AML-193 (cell line): Measurements from ENCODE around the gene EED.
"Not testable (repeated sequence)": the region's sequence is repeated elsewhere in the genome, so short reads cannot be mapped to it uniquely, and the experiment has no call there.

Experiments
- DNase-seq, 2 experiments: peaks; one replicate each; lab custom pipeline; 2025; lab: John Stamatoyannopoulos, UW

EED gene

DNA sequence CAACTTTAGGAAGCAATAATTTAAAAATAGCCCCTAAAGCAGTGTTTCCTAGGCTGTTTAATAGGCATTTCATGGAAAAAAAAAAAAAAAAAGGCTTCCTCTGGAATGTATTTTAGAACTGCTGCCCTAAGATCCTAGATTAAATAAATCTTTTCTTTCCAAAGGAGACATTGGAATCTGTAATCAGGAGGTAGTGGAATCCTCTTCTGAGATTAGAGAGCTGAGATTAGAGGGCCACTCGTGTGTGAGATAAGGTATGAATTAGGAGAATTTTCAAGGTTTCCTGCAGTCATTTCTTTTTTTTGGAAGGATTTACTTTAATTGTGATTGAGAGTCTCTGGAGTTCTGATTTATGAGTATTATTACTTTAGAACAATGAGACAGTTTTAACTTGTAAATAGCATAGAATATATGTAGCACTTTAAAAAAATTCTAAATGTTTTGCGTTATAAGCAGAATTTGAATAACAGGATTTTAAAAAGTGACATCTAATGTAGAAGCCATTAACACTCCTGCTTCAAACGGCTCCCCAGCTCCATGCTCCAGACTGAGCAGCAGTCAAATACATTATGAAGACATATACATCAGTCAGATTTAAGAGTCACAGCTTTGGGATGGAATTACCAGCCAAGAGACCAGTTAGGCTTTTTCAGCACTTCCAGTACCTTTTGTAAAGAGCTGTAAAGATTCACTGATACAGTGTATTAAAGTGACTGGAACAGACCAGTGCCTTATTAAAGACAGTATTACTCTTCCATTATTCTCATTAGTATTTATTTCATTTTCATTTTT, 5.0 kb downstream of the EED start:
- DNase-seq: no peak

DNA sequence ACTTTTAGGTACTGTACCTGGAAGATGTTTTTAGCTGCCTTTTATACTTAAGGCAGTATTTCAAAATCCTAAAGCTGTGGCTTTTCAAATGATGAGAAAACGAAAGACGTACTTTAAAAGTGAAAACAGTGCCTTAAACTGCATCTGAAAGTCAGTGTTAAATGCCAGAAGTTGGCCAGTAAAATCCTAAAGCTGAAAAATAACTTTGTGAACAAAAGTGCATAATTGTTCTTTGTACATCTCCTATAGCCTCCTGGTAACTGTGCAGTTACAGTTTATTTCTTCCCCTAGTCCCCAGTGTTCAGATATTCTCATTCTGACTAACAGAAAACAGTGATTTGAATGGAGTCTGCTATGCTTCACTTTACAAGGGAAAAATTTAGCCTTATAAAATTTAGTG, 6.8 kb downstream of the EED start:
- DNase-seq: no peak

DNA sequence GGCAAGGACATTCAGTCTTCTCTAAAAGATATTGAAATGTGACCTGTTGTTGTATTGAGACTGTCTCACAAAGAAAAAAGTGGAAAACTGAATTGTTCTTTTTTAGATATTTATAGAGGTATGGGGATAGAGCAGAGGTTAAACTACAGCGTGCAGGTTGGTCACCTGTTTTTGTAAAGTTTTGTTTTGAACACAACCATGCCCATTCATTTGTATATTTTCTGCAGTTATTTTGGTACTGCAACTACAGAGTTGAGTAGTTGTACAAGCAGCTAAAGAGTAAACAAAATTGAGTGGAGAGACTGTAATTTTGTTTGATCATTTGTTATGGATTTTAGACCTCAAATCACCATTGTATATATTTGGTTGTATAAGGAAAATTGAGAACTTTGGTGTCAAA, 11.3 kb downstream of the EED start:
- no peak for DNase-seq

DNA sequence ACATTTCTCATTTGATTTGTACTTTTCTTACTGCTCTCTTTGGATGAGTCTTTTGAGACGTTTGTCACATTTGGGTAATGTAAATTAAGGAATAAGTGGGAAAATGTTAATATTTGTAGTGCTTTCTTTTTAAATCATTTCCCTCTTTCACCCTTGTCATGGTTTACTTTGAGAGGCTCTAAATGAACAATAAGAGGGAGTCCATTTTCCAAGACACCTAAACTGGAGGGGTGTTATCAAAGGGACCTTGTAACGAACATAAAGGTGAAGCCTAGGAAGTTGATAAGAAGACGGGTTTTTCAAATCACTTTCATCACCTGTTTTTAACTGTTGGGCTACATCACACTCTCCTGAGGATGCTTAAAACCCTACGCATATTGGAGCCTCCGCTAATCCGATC, 12.1 kb downstream of the EED start:
- no peak for DNase-seq

DNA sequence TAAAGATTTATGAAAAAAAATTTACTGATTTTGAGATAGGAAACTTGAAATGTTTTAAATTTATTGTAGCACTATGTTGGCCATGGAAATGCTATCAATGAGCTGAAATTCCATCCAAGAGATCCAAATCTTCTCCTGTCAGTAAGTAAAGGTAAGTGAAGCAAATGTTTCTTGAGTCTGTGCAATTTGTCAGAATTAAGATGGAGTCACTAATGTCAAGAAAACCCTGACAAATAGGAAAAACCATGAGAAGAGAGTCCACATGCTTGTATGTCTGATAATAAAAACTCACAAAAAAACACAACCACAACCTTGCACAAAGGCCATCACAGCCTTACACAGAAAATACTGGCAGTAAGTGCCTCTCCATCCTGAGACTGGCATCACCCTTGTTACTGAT, 12.9 kb downstream of the EED start:
- DNase-seq: no peak

DNA sequence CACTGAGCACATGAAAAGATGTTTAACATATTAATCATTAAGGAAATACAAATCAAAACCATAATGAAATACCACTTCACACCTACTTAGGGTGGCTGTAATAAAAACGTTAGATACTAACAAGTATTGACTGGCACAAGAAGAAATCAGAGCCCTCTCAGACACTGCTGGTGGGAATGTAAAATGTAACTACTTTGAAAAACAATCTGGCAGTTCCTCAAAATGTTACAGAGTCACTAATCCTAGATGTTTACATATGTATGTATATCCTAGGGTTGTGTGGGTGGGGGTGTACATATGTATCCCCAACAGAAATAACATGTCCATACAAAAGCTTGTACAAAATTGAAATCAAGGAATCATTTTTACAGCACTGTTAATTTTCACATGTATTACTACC, 15.2 kb downstream of the EED start:
- DNase-seq: no peak

DNA sequence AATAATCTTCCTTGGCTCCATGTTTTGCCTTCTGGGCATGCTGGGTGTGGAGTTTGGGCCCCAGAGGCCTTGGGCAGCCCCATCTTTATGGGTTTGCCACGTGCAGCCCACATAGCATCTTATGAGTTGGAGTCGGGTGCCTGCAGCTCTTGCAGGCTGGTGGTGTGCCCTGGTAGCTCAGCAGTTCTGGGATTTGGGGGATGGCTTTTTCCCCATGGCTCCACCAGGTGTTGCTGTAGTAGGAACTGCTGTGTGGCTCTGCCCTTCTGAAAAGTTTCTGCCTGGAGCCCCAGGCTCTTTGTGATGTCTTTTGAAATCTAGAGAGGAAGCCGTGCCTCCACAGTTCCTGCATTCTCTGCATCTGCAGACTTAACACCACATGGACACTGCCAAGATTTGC, 16.8 kb downstream of the EED start:
- no peak for DNase-seq

DNA sequence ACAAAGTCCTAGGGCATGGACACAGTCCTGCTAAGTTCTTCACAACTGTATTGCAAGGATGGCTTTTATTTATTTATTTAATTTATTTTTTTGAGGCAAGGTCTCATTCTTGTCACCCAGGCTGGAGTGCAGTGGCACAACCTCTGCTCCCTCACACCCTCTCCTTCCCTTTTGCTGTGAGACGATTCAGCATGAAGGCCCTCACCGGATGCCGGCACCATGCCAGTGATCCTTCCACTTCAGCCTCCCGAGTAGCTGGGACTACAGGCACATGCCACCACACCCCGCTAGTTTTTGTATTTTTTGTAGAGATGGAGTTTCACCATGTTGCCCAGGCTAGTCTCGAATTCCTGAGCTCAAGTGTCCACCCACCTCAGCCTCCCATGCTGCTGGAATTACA, 17.8 kb downstream of the EED start:
- no peak for DNase-seq

DNA sequence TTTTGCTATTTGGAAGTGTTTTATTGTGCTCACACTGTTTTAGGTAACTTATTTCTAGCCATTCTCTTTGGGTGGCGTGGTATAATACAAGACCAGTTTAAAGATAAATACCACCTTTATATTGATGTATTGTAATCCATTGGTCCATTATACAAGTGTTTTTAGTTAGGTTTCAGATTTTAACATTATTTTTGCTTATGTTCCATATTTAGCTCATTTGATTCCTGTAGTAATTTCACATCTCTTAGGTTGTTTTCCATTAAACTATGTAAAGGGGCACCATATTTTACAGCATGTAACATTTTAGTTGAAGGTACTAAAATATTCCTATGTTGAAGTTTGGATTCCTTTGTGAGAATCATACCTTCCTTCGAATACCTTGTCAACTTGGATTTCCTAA, 20.1 kb downstream of the EED start:
- DNase-seq: no peak

DNA sequence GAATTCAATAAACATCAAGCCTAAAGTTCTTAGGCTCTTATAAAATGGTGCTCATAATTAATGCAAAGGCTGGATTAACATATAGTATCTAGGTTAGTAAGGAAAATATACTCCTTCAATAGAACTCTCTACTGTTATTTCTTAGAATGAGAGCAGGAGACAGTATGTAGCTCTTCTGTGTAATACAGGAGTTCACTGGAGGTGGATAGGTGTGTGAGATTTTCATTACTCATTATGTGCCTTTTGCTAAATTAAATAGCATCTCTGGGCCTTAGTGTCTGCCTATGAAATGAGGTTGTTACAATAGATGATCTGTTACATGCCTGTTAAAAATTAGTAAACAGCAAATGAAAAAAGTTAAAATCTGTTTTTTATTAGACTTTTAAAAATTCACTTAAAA, 20.6 kb downstream of the EED start:
- DNase-seq: no peak

DNA sequence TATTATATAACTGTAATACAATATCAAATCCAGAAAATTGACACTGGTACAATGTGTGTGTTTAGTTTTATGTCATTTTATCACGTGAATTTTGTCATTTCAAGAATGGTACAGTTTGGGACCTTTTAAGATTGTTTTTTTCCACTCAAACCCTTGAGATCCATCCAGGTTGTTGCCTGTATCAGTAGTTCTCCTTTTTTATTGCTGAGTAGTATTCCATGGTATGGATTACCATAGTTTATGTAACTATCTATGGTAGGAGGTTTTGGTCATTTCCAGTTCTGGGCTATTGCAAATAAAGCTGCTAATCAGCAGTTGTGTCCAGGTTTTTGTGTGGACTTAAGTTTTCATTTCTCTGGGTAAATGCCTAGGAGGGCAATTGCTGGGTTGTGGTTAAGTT, 25.1 kb downstream of the EED start:
- no peak for DNase-seq

DNA sequence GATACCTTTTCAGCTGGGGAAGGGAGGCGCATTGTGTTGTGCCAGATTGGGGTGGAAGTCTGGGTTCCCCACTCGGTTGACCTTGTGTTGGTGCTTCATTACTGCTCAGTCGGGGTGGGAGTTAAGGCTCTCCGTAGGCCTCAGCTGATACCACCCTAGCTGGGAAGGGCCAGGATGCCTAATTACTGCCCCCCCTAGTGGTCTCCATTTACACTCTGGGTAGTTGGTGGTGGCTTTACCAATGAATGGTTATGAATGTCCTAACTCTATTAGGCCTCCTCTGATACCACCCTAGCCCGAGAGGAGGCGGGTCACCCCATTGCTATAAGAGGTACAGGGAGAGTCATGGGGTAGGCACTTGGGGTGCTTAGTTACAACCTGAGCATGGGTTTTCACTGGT, 29.9 kb downstream of the EED start:
- no peak for DNase-seq

DNA sequence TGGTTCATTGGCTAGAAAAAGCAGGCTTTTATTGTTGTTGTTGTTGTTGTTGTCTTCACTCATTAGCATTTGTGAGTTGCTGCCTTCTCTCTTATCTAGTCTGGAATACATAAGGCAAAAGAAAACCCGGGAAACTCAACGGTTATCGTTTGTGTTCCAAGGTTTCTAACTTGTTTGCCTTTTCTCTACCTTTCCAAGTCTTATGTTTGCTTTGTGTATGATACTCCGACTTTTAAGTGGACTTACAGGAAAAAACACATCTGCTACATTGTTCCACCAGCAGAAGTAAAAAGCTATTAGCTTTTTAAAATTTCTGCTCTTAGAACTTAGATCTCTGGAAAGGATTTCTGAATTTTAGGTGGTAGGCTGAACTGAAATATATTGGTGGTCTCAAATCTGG, 30.4 kb downstream of the EED start:
- DNase-seq: no peak

DNA sequence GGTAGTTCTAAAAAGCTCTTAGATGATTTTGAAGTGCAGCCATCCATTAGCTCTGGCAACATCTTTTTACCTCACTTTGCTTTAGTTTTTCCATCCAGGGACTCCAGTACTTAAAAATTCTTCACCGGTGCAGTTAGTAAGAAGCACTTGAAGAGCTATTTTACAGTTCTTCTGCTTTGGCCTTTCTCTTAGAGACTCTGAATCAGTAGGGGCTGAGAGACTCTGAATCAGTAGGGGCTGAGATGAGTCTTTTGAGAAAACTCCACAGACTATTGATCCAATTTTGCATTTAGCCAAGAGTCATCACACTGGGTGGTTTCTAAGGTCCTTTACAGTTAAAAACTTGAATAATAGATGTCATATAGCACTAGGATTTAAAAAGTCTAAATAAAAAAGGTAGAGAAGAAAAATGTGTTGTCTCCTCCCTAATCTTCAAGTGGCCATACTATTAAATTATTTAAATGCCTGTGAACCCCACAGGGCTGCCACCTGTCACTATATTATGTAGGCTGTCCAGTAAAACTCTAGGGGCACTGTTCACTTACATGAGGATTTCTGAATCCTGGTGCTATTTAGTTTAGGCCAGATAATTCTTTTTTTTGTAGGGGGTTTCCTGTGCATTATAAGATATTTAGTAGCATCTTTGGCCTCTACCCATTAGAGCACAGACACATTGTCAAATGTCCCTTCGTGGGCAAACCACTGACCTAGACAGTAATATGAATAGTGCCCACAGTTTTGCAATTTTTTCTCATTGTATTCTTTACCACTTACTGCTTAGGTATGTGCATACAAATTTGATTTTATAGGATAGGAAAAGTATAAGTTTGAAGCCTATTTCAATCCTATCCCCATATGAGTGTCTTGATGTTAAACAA, 31.2 kb downstream of the EED start:
- no peak for DNase-seq

DNA sequence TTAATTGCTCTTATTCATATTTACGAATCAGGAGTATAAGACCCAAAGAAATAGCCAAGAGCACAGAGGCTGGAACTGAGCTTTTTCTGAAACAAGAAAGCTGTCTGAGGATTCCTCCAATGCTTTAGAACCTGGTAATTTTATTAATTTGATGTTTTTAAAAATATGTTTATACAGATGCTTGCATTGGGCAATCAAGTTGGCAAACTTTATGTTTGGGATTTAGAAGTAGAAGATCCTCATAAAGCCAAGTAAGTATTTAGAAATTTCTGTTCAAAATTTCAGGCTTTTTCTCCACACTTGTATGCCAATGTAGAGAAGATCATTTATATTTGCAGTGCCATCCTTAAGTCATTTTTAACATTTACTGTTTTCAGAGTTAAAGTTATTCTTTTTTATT, 33.2 kb downstream of the EED start:
- DNase-seq: no peak

DNA sequence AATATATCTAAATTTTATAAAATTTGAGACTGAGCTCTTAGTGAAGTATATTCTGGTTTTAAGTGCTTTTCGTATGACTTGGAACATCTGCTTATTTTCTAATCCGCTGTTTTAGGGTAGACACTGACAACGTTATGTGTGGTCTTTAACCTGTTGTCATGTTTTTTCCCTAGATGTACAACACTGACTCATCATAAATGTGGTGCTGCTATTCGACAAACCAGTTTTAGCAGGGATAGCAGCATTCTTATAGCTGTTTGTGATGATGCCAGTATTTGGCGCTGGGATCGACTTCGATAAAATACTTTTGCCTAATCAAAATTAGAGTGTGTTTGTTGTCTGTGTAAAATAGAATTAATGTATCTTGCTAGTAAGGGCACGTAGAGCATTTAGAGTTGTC, 33.7 kb downstream of the EED start:
- no peak for DNase-seq

DNA sequence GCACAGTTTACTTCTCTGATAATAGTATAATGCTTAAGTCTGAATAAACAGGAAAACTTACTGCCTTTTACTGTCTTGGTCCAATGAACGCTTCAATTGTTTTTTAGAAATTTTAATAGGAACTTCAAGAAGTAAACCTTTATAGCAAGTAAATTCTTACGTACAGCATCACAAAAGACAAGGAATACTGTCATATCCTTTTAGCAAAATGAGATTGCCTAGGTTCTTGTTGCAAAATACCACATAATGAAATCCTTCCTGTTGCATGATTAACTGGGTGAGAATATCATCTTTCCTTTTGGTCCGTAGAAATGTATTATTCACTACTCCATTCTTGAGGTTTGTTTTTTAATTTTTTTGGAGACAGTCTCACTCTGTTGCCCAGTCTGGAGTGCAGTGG, 35.2 kb downstream of the EED start:
- peak in 1 of 2 experiments; percentile 2 for DNase-seq

DNA sequence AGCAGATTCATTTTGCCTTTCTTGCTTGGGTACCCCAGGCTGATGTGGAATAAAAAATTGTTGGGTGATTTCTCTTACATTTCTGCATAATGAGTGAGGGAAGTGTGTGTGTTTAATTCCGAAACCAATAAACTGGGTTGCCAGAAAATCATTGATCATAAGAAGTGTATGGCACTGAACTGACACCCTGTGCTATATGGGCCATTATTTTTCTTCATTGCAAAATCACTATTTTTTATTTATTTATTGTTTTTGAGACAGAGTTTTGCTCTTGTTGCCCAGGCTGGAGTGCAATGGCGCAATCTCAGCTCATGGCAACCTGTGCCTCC, 42.9 kb downstream of the EED start:
- DNase-seq: no peak

DNA sequence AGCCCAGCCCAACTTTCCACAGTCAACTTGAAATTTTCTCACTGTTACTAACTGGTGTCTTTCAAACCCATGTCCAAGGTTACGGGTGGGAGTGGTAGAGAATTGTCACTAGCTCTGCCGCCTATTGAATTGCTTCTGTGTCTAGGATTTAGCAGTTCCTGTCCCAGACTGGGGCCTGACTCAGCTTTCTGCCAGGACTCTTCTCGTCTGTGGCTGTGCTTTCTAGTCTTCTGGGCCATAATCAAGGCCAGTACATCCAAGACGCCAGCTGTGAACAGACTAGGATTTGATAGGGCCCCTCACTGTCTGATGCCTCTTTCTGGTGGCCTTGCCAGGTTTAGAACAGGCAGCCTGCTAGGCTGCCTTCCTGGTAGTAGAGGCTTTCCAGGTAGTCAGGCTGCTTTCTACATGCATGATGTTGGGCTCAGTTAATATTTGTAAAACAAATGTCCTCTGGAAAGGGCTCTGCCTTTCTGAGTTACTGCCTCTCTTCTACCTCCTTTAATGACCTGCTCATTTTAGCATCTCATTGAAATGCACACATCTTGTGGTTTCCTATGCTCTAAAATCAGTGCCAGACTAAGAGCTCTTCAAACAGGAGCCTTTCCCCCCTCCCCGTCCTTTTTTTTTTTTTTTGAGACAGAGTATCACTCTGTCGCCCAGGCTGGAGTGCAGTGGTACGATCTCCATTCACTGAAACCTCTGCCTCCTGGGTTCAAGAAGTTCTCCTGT, 44.4 kb downstream of the EED start:
- no peak for DNase-seq

DNA sequence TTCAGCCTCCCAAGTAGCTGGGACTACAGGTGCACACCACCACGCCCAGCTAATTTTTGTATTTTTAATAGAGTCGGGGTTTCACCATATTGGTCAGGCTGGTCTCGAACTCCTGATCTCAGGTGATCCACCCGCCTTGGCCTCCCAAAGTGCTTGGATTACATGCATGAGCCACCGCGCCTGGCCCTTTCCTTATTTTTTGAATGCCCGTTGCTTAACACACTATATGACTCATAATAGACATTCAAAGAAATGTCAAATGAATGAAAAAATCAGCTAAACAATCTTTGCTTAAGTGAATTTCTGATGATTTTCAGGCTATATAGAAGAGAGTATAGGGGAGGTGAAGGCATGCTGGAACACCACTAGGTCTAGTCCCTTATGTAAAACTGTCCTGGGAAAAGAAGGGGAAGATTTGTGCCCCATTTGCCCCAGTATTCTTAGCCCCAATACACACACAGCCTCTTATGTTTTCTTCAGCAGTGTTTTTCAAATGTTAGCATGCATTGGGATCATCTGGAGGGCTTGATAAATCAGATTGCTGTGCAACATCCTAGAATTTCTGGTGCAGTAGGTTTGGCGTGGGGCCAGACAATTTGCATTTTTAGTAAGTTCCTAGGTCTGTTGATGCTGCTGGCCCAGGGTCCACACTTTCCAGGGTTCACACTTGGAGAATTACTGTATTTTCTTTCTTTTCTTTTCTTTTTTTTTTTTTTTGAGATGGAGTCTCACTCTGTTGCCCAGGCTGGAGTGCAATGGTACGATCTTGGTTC, 45.1 kb downstream of the EED start:
- DNase-seq: not testable (repeated sequence)

DNA sequence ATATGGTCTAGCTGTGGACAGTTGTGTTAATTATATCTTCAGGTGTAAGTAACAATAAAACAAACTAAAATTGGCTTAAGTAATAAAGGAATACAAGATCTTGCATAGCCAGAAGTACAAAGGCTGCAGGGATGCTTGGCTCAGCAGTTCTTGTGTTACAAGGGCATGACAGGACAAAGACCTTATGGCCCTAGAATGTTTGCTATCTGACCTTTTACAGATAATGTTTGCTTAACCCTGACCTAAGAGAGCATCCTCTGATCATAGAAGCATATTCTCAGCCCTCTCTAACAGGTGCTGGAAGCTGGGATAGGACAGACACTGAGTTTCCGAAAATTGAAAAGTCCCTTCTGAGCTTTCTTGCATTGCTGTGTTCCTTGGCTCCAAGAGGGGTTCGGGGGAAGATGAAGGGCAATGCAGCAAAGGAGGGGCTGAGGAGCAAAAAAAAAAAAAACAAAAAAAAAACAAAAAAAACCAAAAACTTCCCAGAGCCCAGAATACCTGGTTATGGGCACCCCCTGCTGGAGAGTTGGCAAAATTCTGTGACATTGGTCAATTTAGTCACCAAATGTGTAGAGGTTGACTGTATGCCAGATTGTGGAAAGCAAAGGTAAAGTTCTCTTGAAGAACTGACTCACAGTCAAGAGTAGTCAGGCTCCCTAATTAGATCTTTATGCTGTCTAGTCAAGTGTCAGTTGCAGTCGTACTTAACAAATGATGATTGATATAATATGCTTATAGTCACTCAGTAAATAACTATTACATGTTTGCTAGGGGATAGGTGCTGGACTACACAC, 47.1 kb downstream of the EED start:
- DNase-seq: peak; percentile 35 to 64
